HG03064 (cell line): ENCODE measurements around the gene EPHA4.

Source experiments
- ATAC-seq: cut with Tn5 transposase; IDR thresholded peaks from one replicate; pipeline ENCODE4 v1.9.1; 2021; ENCODE audit warnings: low read depth; ENCODE audit not compliant: unreplicated experiment

EPHA4 gene

DNA sequence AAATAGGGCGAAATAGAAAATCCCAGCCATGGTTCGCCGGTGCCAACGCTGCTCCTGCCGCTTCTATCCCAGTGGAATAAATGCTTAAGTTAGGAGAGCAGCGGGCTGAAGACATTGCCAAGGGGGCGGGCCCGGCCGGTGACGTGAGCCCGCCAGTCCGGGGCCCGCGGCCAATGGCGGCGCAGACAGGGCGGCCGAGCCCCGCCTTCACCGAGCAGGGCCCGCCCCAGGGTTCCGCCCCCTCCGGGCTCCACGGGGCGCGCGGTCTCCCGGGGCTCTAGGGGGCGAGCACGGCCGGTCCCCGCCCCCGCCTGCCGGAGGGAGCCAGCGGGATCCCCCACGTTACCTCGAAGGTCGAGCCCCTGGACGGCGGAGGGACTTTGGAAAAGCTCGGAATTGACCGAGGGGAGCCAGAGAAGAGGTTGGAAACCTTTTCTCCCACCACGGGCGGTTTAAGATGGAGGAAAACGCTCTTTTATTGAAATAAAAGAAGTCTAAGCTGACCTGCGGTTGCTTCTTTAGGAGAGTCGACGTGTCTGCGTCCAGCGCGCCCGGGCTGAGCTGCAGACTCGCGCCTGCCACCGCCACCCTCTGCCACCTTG is at the start of gene EPHA4:
TSS of gene EPHA4 (minus strand) at position 86 of the 602 bp plus-strand sequence. CDS start at position 30, 56 bp downstream.
- peak; percentile 73 for ATAC-seq

DNA sequence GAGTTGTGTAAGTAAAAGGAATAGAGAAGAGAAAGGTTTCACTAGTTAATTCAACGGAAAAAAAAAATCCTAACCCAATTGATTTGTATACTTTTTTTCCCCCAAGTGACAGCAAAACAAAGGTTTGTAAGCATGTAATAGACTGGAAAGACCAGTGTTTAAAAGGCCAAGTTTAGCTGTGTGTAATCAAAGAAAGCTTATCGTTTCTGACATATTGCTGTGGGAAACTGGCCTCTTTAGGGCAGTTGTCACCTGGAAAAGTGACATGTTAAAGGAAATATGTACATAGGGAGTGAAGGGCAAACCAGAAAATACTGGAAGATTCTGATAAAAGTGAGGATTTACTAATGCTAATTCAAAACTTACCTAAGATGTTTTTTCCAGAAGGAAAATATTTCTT is 45.9 kb upstream of the EPHA4 start:
- no peak for ATAC-seq

DNA sequence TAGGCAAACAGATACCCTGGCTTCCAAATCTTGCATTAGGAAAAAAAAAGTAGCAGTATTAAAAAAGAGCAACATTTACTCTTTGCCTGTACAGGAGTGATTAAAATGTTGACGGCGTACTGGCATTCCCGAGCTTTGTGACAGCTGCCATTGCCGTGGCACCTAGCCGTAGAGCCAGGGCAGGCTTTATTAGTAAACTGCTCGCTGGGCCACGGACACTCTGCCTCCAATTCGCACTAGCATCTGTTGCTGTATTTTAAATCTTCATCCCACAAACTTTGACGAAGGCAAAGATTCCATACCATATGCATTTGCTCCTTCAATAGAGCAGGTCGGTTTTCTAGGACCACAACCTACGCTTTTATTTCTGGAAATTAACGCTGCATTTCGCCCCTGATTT is 44.5 kb upstream of the EPHA4 start:
- ATAC-seq: no peak

DNA sequence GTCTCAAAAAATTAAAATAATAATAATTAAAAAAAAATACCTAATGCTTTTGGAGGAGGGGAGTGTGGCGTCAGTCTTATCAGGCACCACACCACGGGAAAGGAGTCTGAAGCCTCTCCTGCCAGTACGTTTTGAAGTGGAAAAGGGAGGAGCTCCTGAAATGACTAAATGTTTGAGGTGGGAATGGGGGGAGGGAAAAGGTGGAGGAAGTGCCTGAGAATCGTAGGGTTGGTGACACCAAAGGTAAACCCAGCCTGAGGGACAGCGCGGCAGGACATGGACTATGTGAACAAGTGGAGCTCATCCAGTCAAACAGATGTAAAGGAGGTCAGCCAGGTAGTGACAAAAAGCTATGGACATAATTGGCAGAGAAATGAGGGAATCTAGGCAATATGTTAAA is 42.2 kb upstream of the EPHA4 start:
- ATAC-seq: no peak

DNA sequence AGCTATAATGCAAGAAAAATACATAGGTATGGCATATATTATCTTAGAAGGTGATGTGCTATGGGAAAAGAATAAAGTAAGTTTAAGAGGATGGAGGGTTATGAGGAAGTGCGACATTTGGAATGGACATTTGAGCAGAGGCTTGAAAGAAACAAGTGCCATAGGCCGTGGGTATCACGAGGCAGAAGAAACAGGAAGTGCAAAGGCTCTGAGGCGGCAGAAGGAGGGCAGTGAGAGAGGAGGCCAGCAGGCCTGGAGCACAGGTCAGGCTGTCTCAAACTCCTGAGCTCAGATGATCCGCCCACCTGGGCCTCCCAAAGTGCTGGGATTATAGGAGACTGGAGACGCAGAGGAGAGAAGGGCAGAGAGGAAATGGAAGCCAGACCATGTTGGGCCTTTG is 40.7 kb upstream of the EPHA4 start:
- no peak for ATAC-seq

DNA sequence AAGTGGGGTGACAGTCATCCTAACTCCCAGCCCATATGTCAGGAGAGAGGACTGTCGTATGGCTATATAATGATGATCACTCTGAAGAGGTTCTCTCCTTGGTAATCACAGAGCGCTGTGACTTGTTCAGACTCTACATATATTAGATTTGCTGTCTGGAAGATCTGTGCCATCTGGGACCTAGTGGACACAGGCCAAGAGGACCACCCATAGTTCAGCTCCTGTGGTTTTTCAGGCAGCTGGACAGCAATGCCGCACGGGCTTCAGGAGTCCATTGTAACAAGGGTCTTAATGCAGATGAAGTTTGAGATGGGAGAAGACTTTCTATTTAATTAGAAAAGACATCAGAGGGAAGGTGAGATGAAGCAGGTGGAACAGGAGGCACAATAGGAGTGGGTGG is 40.1 kb upstream of the EPHA4 start:
- no peak for ATAC-seq

DNA sequence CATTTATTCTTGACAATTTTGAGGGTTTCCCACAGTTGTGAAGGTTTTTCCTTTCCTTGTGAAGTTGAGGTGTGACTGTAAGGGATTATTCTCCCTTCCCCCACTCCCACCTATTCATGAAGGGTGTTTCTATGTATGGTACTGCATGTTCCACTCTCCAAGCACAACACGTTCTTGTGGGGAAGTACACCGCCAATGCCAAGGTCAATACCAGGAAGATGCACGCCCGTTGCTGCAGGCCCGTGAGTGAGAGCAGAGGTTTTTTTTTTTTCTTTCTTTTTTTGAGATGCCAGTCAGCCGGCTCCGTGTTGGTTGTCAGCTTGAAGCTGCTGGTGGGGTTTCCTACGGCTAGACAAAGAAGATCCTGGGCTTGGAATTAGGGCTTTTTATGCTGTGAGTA is 38.6 kb upstream of the EPHA4 start:
- ATAC-seq: no peak

DNA sequence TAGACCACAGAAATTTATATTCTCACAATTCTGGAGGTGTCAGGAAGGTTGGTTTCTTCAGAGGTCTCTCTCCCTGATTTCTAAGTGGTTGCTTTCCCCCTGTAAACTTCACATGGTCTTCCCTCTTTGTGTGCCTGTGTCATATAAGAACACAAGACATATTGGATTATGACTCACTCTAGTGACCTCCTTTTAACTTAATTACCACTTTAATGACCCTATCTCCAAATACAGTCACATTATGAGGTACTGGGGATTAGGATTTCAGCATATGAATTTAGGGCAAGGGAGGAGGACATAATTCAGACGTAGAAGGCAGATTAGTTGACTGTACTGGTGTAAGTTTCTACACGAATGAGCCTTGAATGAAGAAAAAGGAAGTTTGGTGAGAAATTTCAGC is 38.2 kb upstream of the EPHA4 start:
- ATAC-seq: no peak

DNA sequence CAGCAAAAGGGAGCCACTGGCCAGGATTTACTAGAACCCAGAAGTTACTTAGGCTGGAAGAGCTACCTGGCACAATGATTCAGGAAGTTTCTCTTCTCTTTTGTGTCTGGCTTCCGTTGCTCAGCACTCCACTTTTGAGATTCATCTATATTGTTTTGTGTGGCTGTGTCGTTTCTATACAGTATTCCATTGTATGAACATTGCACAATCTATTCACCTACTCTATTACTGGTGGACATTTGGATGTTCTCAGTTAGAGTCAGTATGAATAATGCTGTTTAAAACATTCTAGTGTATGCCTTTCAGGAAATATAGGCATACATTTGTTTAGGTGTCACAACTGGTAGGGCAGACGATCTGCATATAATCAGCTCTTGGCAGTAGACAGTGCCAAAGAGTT is 36.3 kb upstream of the EPHA4 start:
- ATAC-seq: no peak

DNA sequence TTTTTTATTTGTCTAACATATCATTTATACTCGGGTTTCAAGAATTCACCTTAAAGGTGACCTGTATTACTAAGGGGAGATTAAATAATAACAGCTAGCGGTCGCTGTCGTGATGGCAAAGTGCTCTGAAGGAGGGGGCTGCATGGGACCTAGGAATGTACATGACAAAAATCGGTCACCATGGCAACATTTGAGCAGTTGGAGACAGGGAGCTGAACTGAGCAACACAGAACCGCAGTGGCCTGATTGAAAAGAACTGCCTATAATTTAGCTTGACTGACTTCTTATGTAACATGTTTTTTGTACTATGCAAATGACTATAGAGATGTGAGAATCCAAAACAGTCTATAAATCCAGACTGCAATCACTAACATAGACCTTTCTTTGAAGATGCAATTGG is 34.3 kb upstream of the EPHA4 start:
- no peak for ATAC-seq

DNA sequence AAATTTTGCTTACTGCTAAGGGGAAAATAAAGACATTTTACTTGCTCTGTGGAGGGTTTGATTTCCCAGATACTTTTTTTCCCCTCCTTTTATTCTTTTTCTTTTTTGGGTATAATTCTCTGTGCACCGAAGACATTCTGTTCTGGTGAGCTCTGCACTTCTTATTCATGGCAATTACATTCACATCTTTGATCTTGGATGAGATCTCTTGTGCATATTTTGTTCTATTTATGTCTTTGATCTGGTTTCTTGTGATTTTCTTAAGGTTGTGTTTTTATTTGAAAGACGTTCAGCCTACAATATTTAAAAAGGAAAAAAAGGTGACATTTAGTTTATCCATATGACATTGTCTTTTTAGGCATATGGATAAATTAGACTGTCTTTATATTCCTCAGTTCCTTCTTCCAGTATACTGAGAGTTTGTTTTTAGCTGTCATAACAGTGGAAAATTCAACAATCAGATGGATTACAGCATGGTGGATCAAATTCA is 33.7 kb upstream of the EPHA4 start:
- ATAC-seq: no peak

DNA sequence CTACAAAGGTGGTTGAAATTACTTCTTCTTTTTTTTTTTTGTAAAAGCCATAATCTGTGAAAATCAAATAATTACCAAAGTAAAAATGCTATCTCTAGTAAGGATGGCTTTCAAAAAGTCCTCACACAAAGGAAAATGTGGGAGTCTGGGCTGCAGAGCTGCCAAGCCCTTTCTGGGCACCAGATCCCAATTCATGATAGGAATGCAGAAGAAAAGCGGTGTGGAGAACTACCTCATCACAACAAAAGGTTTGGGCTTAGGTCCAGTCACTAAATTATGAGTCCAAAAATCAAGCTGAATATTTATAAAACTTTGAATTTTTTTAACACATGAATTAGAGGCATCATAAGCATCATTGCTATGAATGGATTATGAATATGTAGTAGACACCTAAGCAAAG is 30.8 kb upstream of the EPHA4 start:
- ATAC-seq: no peak

DNA sequence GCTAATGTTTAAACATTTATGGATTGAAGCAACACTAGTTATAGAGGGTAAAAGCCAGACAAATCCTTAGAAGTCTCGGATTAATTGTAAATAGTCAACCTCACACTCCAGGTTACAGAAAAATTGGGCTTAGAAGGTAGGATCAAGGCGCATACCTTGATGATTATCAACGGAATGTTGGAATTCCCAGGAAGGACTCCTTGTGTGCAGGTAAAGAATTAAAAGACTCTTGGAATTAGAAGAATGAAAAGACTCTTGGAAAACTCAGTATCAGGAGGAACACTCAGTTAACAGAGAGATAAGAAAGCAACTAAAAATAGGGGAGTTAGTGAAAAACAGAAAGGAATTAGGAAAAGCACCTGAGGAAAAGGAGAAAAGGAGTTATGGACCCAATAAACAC is 29.3 kb upstream of the EPHA4 start:
- no peak for ATAC-seq

DNA sequence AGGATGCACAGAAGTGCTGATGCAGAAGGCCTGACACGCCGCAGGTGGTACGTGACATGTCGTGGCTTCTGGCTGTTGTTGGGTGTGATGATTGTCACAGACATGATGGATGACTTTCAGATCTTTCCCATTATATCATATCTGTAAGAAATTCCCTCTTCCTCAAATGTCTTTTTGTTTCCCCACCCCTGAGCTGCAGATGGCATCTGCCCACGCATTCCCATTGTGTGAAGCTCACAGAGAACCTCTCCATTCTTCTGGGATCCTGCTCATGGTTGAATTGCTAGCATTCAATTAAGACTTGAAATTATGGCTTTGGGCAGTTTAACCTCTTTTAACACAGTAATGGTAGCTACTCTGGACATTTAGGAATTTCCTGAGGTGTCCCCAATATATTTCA is 28.3 kb upstream of the EPHA4 start:
- no peak for ATAC-seq

DNA sequence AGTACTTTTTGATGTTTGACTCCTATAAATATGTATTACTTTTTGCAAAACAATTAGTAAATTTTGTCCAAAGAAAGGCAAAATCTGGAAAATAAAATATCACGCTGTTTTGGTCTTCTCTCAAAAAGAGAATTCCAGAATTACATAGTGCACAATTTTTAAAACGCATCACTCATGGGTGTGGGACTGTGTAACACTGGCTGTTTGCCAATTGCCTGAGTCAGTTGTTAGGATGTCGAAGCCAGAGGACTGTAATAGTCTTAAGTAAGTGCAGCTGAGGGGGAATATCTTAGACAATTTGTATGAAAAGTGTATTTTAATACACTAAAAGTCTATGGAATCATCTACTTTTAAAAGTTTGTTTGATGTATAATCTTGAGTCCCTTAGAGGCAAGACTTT is 24.1 kb upstream of the EPHA4 start:
- ATAC-seq: no peak

DNA sequence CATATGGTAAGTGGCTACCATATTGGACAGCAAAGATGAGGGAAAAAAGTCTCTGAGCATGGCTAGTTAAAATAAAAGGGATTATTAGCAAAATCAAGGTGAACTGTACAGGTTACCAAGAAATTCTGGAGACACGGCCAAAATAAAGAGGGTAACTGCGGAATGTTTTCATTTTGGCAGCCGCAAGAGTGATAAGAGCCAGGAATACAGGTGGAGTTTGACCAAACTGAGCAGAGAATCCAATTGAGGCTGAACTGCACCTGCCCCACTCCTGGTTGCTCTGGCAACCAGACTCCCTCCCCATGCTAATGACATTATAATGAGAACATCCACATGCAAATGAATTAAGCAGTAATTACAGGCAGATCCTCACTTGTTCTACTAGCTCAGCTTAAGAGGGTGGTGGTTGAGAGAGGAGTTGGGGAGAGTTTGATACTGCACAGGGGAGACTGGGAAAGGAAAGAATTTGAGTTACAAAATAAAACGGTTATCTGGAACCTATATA is 18.8 kb upstream of the EPHA4 start:
- ATAC-seq: no peak

DNA sequence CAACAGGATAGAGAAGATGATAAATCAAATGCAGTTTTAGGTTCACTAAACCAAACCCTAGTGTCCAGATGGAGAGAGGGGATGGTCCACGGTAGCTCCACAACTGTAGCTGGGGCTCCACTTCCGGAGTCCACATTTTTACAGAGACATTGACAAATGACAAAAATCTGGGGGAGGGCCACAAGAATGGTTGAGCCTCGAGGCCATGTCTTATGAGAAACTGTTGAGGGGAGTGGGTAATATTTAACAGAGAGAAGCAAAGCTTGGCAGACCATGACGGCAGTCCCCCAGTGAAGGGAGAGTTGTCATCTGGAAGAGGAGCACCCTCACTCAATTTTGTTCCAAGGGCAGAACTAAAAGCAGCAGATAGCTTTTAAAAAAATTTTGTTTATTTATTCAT is 17.6 kb upstream of the EPHA4 start:
- ATAC-seq: no peak

DNA sequence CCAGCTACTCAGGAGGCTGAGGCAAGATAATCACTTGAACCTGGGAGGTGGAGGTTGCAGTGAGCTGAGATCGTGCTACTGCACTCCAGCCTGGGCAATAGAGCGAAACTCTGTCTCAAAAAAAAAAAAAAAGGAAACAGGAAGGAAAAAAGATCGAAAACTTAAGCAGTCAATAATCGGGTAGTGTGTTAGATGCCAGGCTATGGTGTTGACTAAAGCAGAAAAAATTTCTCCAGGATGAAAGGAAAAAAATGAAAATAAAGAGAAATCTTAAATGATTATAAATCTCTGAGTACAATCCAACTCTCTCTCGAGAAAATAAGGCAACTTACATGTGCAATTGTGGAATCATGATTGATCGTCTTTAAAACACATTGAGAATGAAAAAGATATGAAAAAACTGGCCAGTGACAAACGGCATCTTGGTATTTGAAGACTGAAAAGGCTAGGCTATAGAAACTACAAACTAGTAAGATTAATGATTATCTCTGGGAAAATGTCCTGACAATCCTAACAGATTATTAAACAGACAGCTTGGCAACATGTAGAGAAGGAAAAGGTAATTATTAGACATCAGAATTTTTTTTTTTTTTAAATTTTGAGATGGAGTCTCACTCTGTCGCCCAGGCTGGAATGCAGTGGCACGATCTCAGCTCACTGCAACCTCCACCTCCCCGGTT is 16.3 kb upstream of the EPHA4 start:
- ATAC-seq: no peak

DNA sequence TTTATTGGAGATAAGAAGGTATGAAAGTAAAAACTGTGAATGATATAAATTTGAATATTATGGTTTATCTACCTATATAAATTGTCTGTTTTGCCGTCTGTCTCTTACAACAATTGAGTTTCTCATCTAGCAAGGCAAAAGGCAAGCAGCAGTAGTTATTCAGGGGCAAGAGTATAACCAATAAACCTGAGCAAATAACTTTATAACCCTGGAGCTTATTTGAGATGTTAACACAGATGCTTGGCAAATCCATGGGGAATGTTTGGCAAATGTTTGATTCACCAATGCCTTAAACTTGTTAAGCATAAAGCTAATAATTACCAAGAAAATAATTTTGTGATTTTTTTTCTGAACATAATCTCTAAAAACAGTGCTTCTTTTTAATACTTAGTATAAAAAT is 9.9 kb upstream of the EPHA4 start:
- ATAC-seq: no peak

DNA sequence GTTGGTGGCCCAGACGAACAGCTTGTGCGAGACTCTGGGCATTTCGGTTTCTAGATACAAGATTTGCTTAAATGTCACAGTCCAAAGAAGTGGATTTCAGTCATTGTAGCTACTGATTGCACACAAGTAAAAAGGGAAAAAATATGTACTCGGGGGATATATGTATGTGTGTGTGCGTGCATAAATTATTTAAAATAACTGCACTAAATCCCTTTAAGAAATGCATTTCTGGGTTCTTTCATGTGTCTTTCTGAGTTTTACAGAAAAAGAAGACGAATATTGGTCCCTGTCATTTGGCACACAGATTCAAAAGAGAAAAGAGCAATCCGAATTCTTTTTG is 2.1 kb upstream of the EPHA4 start:
- no peak for ATAC-seq

DNA sequence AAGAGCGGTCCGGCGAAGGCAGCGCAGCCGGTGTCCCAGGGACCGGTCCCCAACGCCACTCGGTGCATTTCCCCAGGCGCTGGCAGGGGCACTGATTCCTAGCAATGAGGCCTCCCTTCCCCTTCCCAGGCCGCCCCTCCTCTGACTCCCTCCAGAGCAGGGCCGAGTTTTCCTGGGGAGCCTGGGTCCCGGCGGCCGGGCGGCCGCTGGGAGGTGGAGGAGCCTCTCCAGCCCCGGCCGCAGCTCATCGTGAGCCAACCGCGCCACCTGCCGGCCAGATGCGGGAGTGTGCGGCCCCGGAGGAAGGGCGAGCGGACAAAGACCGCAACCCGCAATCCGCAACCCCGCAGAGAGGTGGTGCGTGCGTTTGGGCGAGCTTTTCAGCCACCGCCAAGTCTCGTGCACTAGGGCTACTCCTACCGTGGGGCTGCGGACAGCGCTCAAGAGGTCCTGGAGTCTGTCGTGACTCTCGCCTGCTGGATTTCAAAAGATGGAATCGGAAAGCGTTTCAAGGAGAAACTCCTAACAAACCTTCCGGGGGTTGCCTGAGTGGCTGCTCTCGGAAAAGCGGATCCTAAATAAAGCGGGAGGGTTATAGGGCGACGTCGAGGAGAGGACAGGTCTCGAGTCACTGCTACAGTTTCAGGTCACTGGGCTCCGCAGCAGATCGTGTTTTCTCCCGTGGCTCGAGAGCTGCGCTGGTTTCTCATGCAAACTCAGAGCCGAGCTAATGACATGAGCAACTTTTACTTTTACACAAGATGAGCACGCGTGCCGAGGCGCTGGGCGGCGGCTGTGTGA is 1.5 kb upstream of the EPHA4 start:
- peak; percentile 72 for ATAC-seq
